Skeletal muscle satellite cell (primary cell): ENCODE results near the gene MLYCD.
A peak's percentile ranks its signal among the peaks of the same experiment; 100 is the strongest.

Experiments used
- H3K27me3 ChIP-seq: 2 replicates; pipeline ENCODE4 v1.7.0; 2013; ENCODE audit warnings: low read length; ENCODE audit not compliant: control insufficient read depth, insufficient read depth
- H3K36me3 ChIP-seq: 2 replicates; pipeline ENCODE4 v1.7.0; 2013; ENCODE audit warnings: mild to moderate bottlenecking, control low read depth, low read length; ENCODE audit not compliant: insufficient read depth
- H3K4me1 ChIP-seq: 2 replicates; pipeline ENCODE4 v1.7.0; 2013; ENCODE audit warnings: low read length; ENCODE audit not compliant: control insufficient read depth, insufficient read depth
- H3K4me2 ChIP-seq: 2 replicates; pipeline ENCODE4 v1.7.0; 2013; ENCODE audit warnings: mild to moderate bottlenecking, low read length
- H3K4me3 ChIP-seq: 2 replicates; pipeline ENCODE4 v1.7.0; 2013; ENCODE audit warnings: low read length
- H3K9ac ChIP-seq: 2 replicates; pipeline ENCODE4 v1.7.0; 2013; ENCODE audit warnings: mild to moderate bottlenecking, low read depth, low read length, moderate library complexity
- H3K9me3 ChIP-seq: replicated peaks from 2 replicates; pipeline ENCODE4 v1.7.0; 2013; ENCODE audit warnings: mild to moderate bottlenecking, control low read depth, low read length

MLYCD gene

DNA sequence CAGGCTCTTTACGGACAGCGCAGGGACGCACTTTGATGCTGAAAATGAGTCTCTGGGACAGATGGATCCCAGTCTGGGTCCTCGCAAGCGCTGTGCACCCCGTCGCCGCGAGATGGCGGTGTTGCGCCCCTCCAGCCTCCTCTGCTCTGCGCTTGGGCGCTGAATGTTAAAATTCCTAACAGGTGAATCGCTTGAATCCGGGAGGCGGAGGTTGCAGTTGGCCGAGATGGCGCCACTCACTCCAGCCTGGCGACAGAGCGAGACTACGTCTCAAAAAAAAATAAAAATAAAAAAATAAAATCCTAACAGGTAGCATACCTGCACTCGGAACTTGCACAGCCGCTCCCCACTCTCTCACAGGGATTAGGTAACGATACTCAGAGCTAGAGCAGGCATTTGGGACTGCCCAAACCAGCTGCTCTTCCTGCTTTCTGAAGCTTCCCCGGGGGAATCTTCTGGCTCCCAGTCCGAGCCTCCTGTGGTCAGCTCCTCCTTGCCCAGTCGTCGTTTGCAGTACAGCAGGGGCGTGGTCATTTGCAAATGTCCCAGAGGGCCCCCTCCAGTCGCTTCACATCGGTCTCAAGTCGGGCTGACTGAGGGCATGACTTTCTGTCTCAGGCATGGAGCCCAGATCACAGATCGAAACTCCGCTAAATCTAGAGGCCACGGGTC is 27.9 kb downstream of the MLYCD start:
- Histone ChIP-seq H3K9me3 (no peaks in the 10 kb centered on the region), H3K4me1 (peaks cover 17% of the 10 kb centered on the region), H3K9ac (no peak overlapping the region), H3K4me3 (no peak overlapping the region), H3K4me2 (peak overlapping the region; percentile 65), H3K36me3 (no peaks in the 10 kb centered on the region), H3K27me3 (no peaks in the 10 kb centered on the region)

DNA sequence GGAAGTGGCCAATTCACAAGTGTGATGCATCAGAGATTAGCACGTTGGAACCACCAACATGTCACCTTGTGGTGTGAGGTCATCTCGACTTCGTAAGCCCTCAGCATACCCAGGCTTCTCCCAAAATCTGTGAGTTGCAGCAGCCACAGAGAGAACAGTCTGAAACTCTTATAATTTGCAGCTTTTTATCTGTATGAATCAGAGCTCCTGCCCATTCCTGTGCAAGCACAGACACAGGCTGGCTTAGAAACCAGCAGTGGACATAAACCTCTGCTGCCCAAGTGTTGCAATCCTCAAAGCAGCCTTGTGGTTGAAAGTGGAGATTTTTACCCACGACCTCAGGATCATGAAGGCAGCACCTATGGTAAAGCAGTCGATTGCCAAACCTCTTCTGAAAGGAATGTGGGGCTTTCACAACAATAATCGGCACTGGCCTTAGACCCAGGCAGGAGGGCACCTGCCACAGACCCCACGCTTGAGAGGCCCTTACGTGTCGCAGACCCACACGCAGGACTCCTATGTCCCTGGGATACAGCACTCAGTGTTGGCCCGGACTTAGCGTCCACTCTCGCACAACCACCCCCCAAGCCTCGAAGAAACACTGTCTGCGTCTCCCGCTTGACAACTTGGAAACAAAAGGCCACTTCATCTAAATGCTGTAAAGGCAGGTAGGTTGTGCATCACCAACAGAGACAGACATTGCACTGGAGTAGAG is 29.6 kb downstream of the MLYCD start:
- Histone ChIP-seq H3K36me3 (no peaks in the 10 kb centered on the region), H3K27me3 (peaks cover 3% of the 10 kb centered on the region), H3K4me1 (peaks cover 20% of the 10 kb centered on the region), H3K4me3 (no peak overlapping the region), H3K9ac (no peak overlapping the region), H3K9me3 (no peaks in the 10 kb centered on the region), H3K4me2 (no peak overlapping the region)

DNA sequence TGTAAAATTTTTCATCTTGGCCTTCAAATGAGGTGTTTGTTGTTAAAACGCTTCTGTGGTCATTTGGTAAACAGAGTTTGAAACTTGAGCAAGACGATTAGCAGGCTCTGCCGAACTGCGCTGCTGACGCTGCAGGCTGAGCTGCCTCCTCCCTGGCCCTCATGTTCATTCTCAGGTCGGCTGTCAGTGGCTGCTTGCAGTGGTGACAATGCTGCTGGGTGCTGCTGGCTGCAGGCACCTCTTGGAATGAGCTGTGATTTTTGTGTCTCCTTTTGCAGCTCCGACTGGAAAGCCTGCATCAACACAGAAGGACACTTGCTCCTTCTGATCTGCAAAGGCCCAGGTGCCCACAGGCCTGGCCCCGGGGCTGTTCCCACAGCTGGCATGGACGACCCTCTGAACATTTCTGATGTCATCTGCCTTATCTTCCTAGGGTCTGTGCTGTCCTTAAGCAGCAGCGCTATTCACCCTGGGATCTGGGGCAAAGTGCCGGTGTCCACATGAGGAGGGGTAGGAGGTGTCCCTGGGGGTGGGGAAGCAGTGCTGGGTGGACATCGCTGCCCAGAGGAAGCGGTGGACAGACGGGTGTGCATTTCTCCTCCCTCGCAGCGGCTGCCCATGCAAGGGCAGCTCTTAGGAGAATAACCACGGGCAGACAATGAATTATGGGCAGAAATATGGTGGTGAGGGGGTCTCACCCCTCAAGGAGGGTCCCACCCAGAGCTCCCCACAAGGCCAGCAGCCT is 31.1 kb downstream of the MLYCD start:
- Histone ChIP-seq H3K9me3 (no peaks in the 10 kb centered on the region), H3K27me3 (peaks cover 15% of the 10 kb centered on the region)

DNA sequence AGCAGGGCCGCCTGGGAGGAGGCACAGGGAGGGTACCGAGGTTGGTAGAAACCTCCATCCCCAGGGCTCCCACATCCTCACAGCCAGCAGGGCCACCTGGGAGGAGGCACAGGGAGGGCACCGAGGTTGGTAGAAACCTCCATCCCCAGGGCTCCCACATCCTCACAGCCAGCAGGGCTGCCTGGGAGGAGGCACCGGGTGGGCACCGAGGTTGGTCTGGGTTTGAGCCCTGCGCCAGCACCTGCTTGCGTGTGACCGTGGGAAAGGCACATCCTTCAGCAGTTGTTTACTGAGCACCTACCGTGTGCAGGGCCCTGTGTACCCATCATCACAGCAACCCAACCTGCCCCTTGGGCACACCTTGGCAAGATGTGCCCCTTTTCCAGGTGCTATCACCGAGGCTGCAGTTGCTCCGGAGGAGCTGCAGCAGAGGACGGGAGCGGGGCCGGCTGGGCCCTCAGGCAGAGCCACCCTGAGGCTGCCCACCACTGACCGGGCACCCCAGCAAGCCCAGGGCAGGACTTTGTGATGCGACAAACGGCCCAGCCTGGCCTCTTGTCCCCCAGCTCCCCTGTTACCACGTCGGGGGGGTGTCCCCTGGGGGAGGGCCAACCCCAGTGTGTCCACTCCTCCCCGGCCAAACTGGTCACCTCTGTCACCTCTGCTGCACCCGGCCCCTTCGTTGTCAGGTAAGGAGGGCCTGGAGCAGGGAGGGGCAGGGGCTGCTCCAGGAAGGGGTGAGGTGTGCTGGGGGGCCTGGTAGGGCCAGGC is 32.0 kb downstream of the MLYCD start:
- H3K4me2 ChIP-seq = no peak overlapping the region
- peaks cover 24% of the 10 kb centered on the region for H3K4me1 ChIP-seq
- no peak overlapping the region for H3K9ac ChIP-seq
- H3K27me3 ChIP-seq = peaks cover 20% of the 10 kb centered on the region
- H3K9me3 ChIP-seq = no peaks in the 10 kb centered on the region
- no peak overlapping the region for H3K4me3 ChIP-seq
- H3K36me3 ChIP-seq = no peaks in the 10 kb centered on the region

More for the DNA sequence above, 31.1 kb downstream of the MLYCD start:
- Histone ChIP-seq H3K4me3 (no peak overlapping the region), H3K9ac (no peak overlapping the region), H3K4me2 (no peak overlapping the region), H3K4me1 (peaks cover 24% of the 10 kb centered on the region), H3K36me3 (no peaks in the 10 kb centered on the region)

DNA sequence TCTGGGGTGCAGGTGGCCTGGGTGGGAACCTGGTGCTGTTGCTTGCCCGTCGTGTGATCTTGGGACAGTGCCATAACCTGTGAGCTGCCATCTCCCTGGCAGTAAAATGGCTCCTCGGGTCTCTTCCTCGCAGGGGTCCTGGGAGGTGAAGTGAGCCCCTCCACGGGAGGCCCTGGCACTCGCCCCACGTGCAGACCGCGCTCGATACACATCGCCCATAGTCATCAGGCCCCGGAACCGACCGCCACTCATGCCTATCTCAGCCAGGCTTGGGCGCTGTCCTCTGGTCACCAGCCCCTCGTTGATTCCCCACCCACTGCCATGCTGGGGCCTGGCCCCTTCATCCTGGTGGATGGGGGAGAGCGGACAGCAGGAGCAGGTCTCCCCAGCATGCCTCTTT is 32.6 kb downstream of the MLYCD start:
- H3K27me3 ChIP-seq = peaks cover 20% of the 10 kb centered on the region
- H3K4me1 ChIP-seq = peaks cover 20% of the 10 kb centered on the region
- H3K4me2 ChIP-seq = no peak overlapping the region
- no peak overlapping the region for H3K9ac ChIP-seq
- H3K4me3 ChIP-seq = no peak overlapping the region
- H3K36me3 ChIP-seq = no peaks in the 10 kb centered on the region
- H3K9me3 ChIP-seq = no peaks in the 10 kb centered on the region

DNA sequence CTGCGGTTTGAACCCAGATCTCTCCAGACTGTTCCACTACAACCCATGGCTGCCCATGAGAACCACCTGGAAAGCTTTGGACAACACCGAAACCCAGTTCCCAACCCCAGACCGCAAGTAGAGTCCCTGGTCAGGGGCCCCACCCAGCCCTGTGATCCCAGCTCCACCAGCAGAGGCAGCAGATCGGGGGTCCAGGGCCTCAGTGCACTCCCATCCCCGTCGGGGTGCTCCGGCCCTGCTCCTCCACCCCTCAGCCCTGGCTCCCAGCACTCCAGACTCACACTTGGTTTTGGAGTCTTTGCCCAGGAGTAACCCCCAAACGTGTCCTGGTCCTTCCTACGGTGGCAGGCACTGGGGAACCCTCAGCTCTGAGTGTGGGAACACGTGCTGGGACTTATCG is 33.4 kb downstream of the MLYCD start:
- H3K4me2 ChIP-seq = no peak overlapping the region
- no peaks in the 10 kb centered on the region for H3K36me3 ChIP-seq
- no peak overlapping the region for H3K9ac ChIP-seq
- peaks cover 27% of the 10 kb centered on the region for H3K27me3 ChIP-seq
- H3K4me3 ChIP-seq = no peak overlapping the region
- H3K4me1 ChIP-seq = peaks cover 16% of the 10 kb centered on the region
- H3K9me3 ChIP-seq = no peaks in the 10 kb centered on the region

DNA sequence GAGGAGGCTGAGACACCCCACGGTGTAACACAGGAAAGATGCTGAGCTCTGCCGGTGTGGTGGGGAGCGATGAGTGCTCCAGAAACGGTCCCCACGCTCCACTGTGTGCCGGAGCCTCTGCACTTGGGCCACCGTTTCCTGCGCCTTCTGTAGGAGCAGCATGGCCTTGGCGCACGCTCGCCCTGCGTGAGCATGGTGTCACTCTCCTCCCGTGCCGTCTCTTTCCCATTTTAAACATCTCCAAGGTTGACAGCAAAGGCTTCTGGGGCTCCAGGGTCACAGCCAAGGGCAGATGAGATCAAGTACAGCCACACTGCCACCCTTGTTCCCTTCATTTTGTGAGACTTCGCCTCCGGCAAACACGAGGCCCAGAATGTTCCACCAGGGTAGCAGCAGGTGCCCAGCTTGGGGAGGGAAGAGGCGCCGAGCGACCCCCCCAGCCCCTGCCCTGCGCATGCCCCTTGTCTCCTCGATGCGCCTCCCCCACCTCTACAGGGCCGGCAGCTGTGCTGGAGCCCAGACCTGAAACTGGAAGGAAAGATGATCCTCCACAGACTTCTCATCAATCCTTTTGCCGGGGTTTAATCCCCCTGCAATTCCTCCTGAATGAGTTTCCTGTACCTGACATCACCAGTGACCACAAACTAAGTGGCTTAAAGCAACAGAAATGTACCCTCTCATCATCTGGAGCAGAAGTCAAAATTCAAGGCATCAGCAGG is 34.2 kb downstream of the MLYCD start:
- peaks cover 32% of the 10 kb centered on the region for H3K27me3 ChIP-seq
- peaks cover 14% of the 10 kb centered on the region for H3K4me1 ChIP-seq
- no peak overlapping the region for H3K9ac ChIP-seq
- no peaks in the 10 kb centered on the region for H3K36me3 ChIP-seq
- H3K4me3 ChIP-seq = no peak overlapping the region
- H3K4me2 ChIP-seq = no peak overlapping the region
- no peaks in the 10 kb centered on the region for H3K9me3 ChIP-seq

DNA sequence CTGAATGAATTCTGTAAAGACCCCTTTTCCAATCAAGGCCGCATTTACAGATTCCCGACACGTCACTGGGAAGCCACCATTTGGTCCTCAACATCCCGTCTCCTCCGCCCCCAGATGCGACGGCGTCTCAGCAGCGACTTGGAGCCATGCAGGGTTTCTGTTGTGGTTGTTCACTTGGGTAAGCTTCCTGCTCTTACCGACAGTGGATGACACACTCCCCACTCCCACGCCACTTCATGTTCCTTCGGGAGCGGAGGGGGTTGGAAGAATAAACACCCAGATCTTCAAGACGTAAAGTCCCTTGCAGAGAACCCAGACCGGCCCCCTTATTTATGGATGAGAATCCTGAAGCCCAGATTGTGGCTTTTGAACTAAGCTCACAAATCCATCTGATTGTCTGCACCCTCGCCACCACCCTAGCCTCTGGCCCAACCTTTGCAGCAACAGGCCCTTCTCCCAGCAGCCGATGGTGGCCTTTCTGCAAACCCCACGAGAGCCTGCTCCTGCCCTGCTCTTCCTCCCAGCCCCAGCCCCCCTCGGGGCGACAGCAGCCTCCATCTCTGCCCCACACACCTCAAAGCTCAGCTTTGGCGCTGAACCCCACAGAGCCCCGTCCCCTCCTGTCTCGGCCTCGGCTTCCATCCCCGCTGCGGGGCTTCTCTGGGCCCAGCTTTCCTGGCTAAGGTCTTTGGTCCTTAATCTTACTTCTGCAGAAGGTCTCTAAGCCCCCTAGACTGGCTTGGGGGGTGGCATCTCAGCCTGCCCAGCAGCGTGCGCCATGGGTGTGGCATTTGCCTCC is 35.2 kb downstream of the MLYCD start:
- H3K9ac ChIP-seq = no peak overlapping the region
- H3K4me1 ChIP-seq = peaks cover 7% of the 10 kb centered on the region
- no peak overlapping the region for H3K4me2 ChIP-seq
- peaks cover 32% of the 10 kb centered on the region for H3K27me3 ChIP-seq
- no peaks in the 10 kb centered on the region for H3K9me3 ChIP-seq
- no peaks in the 10 kb centered on the region for H3K36me3 ChIP-seq
- H3K4me3 ChIP-seq = no peak overlapping the region

DNA sequence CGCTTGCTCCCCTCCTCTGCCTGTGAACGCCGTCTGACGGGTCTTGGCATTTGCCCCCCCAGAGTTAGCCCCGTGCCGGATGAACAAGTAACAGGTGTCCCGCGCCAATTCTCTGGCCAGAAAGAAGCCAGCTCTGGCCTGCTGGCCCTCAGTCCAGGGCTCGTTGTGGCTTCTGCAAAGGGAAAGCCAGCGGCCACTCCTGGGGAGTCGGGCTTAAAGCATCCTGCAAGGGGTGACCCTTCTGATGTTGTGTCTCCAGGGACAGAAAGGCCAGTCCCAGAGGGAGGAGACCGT is 35.7 kb downstream of the MLYCD start:
- H3K4me1 ChIP-seq = peaks cover 7% of the 10 kb centered on the region
- no peak overlapping the region for H3K4me3 ChIP-seq
- peaks cover 32% of the 10 kb centered on the region for H3K27me3 ChIP-seq
- H3K36me3 ChIP-seq = no peaks in the 10 kb centered on the region
- H3K9me3 ChIP-seq = no peaks in the 10 kb centered on the region
- H3K4me2 ChIP-seq = no peak overlapping the region
- no peak overlapping the region for H3K9ac ChIP-seq

DNA sequence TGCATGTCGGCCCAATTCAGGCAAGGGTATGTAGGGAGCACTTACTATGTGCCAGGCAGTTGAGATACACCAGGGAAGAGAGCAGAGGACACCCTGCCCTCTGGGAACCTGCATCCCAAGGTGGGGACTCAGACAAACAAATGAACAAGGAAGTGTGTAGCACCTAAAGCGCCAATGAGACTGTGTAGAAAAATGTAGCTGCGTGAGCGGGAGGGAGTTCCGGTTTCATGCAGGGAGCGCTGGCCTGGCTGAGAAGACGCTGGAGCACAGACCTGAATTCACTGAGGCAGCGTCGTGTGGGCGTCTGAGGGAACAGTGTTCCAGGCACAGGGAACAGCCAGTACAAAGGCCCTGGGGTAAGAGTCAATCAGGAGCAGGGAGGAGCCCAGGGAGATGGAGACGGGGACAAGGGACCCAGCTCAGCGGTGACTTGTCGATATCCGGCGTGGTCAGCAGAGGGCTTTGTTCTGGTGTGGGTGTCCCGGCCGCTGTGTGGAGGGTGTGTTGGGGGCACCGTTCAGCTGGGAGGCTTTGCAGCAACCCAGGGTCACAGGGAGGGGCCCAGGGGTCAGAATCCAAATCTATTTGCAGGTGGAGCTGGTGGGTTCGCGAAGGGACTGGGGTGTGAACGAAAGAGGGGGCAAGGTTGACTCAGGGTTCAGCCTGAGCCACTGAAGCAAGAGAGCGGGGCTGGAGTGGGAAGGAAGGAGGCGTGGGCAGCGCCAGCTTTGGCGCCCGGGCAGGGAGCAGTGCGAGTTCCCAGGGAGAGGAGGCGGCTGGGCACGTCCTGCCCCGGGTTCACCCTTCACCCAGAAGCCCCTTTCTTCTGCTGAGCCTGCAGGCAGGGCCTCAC is 36.3 kb downstream of the MLYCD start:
- no peak overlapping the region for H3K9ac ChIP-seq
- no peak overlapping the region for H3K4me2 ChIP-seq

More for the DNA sequence above, 36.3 kb downstream of the MLYCD start:
- no peak overlapping the region for H3K4me3 ChIP-seq
- peaks cover 33% of the 10 kb centered on the region for H3K27me3 ChIP-seq
- H3K4me1 ChIP-seq = peaks cover 7% of the 10 kb centered on the region
- H3K9me3 ChIP-seq = no peaks in the 10 kb centered on the region
- no peaks in the 10 kb centered on the region for H3K36me3 ChIP-seq
